Motor neuron (in vitro differentiated cells): ENCODE measurements around the gene CD38. TPM values are rescaled to one million over a fixed set of nuclear protein-coding genes. Genes with fewer than 3 reads are reported as not detected.
"Not testable (repeated sequence)": the region's sequence is repeated elsewhere in the genome, so short reads cannot be mapped to it uniquely, and the experiment has no call there.

Experiments
- ATAC-seq, 8 experiments: fragments of 200-7000 bp; cut with Tn5 transposase; replicated peaks in 6 of 8; 2 replicates each; pipeline ENCODE4 v1.8.0; 2021; ENCODE audit warnings: mild to moderate bottlenecking in 8 of 8, moderate library complexity in 8 of 8
- H3K27ac ChIP-seq, 2 donors: fragments of 250-450 bp; sonication (Bioruptor Pico); 2 replicates each; pipeline ENCODE4 v1.9.0; 2021; ENCODE audit warnings: antibody characterized with exemption in 2 of 2, mild to moderate bottlenecking in 2 of 2, moderate library complexity in 1 of 2
- H3K4me1 ChIP-seq, 2 donors: fragments of 250-450 bp; sonication (Bioruptor Pico); replicated peaks in 1 of 2; 2 replicates each; pipeline ENCODE4 v1.6.1; 2021; ENCODE audit warnings: antibody characterized with exemption in 2 of 2, mild to moderate bottlenecking in 2 of 2, moderate library complexity in 1 of 2
- H3K4me3 ChIP-seq, 5 donors: fragments of 250-450 bp; sonication (Bioruptor Pico); 2 replicates each; pipeline ENCODE4 v1.9.0; 2021; ENCODE audit warnings: antibody characterized with exemption in 5 of 5, mild to moderate bottlenecking in 5 of 5, moderate library complexity in 4 of 5
- WGBS, 10 experiments: fragments of 450-650 bp; shearing (Covaris generic); methylation state at CpG; one replicate each; pipeline ENCODE4 v1.0.0; 2022; 5-methylcytosine and 5-hydroxymethylcytosine counted together
- in situ Hi-C, 9 experiments: fragments of 400-800 bp; cut with MboI; loops; one replicate each; pipeline ENCODE4 v1.15.0; 2021; ENCODE audit warnings: low sequenced_read_pairs in 9 of 9, low pct_unique_long_range_greater_than_20kb in 2 of 9; ENCODE audit not compliant: unreplicated experiment in 9 of 9
- total RNA-seq, 8 experiments: library from RNA; unstranded; fragments of 300-600 nt; gene quantifications; 2 replicates each; pipeline versions ENCODE4 v1.2.3 to v1.2.4, GENCODE V29; 2022

Gene CD38
- total RNA-seq, 8 experiments from 2014 or later, result 0.14 to 2.6 (median 0.71) TPM

GRCh38 chr4:15749001-15749400, 29.1 kb upstream of the CD38 start:
- Histone ChIP-seq H3K4me1 (no peaks in the 10 kb centered on the region), H3K27ac (no peak overlapping the region), H3K4me3 (no peak overlapping the region)
- in situ Hi-C loops, result no loop called here
- WGBS, 10 experiments, result 20 to 87% (median 79%) methylated on average over 2 to 6 of the region's 6 CpGs; no CpG with 5 or more reads in 4 of the 10 experiments
- ATAC-seq, result no peak

GRCh38 chr4:15751153-15751552, 27.0 kb upstream of the CD38 start:
- 44 to 100% (median 84%) methylated on average over 1 to 2 of the region's 2 CpGs for WGBS, 10 experiments
- ATAC-seq, result no peak
- H3K27ac ChIP-seq, result no peak overlapping the region
- no peak overlapping the region for H3K4me3 ChIP-seq
- in situ Hi-C loops, result no loop called here
- H3K4me1 ChIP-seq, result no peaks in the 10 kb centered on the region

- Histone ChIP-seq H3K4me3 (no peak overlapping the region), H3K4me1 (no peaks in the 10 kb centered on the region), H3K27ac (no peak overlapping the region)
- in situ Hi-C loops, result no loop called here
- ATAC-seq, result no peak
- WGBS, 10 experiments, result 50 to 94% (median 71%) methylated on average over 1 to 6 of the region's 6 CpGs; no CpG with 5 or more reads in 2 of the 10 experiments
Observed at GRCh38 chr4:15753081-15753480, 25.0 kb upstream of the CD38 start.

GRCh38 chr4:15753786-15754185, 24.3 kb upstream of the CD38 start:
- WGBS, 10 experiments, result 0 to 100% (median 61%) methylated on average over 1 to 3 of the region's 4 CpGs; no CpG with 5 or more reads in 2 of the 10 experiments
- no peaks in the 10 kb centered on the region for H3K4me1 ChIP-seq
- no peak overlapping the region for H3K27ac ChIP-seq
- no peak overlapping the region for H3K4me3 ChIP-seq
- peak in 1 of 8 experiments; percentile 16 for ATAC-seq
- in situ Hi-C loops, result no loop called here

- 29 to 100% (median 83%) methylated on average over 1 to 4 of the region's 4 CpGs; no CpG with 5 or more reads in 1 of the 10 experiments for WGBS, 10 experiments
- ATAC-seq, result peak in 2 of 8 experiments; percentile 12 to 15
- Histone ChIP-seq H3K4me1 (no peaks in the 10 kb centered on the region), H3K4me3 (no peak overlapping the region), H3K27ac (no peak overlapping the region)
- in situ Hi-C loops, result no loop called here
Observed at GRCh38 chr4:15754323-15754722, 23.8 kb upstream of the CD38 start.

GRCh38 chr4:15755321-15756155, 22.6 kb upstream of the CD38 start:
- peak in 3 of 8 experiments; percentile 70 to 90 (median 77) for ATAC-seq
- in situ Hi-C loops, result no loop called here
- 15 to 100% (median 83%) methylated on average over 2 to 4 of the region's 4 CpGs; no CpG with 5 or more reads in 6 of the 10 experiments for WGBS, 10 experiments

GRCh38 chr4:15756361-15756861, 21.7 kb upstream of the CD38 start:
- ATAC-seq, result peak in 1 of 8 experiments; percentile 37
- 0 to 82% (median 53%) methylated on average over 2 to 6 of the region's 6 CpGs; no CpG with 5 or more reads in 2 of the 10 experiments for WGBS, 10 experiments
- H3K27ac ChIP-seq, result no peak overlapping the region
- H3K4me3 ChIP-seq, result no peak overlapping the region
- no peaks in the 10 kb centered on the region for H3K4me1 ChIP-seq
- in situ Hi-C loops, result no loop called here

More at GRCh38 chr4:15755321-15756155, 22.6 kb upstream of the CD38 start:
- no peak overlapping the region for H3K27ac ChIP-seq
- H3K4me1 ChIP-seq, result no peaks in the 10 kb centered on the region
- no peak overlapping the region for H3K4me3 ChIP-seq

- Histone ChIP-seq H3K4me1 (no peaks in the 10 kb centered on the region), H3K4me3 (no peak overlapping the region), H3K27ac (no peak overlapping the region)
- ATAC-seq, result no peak
- in situ Hi-C loops, result no loop called here
- 0 to 77% (median 40%) methylated on average over 1 to 4 of the region's 4 CpGs; no CpG with 5 or more reads in 3 of the 10 experiments for WGBS, 10 experiments
Observed at GRCh38 chr4:15757054-15757453, 21.1 kb upstream of the CD38 start.

- Histone ChIP-seq H3K27ac (no peak overlapping the region), H3K4me3 (no peak overlapping the region), H3K4me1 (no peaks in the 10 kb centered on the region)
- 50 to 100% (median 84%) methylated on average over 2 to 4 of the region's 4 CpGs; no CpG with 5 or more reads in 1 of the 10 experiments for WGBS, 10 experiments
- in situ Hi-C loops, result no loop called here
- ATAC-seq, result no peak
Observed at GRCh38 chr4:15758294-15758693, 19.8 kb upstream of the CD38 start.

- H3K4me1 ChIP-seq, in situ Hi-C loops, ATAC-seq, H3K27ac ChIP-seq, H3K4me3 ChIP-seq: not testable (repeated sequence)
Observed at GRCh38 chr4:15762460-15762859, 15.7 kb upstream of the CD38 start.

GRCh38 chr4:15765391-15765790, 12.7 kb upstream of the CD38 start:
- WGBS, 10 experiments, result 13 to 100% (median 78%) methylated on average over 2 to 6 of the region's 6 CpGs; no CpG with 5 or more reads in 4 of the 10 experiments
- in situ Hi-C loops, result no loop called here
- ATAC-seq, result no peak
- H3K4me1 ChIP-seq, result no peaks in the 10 kb centered on the region
- no peak overlapping the region for H3K27ac ChIP-seq
- H3K4me3 ChIP-seq, result no peak overlapping the region

GRCh38 chr4:15765910-15766697, 12.0 kb upstream of the CD38 start:
- in situ Hi-C loops, result no loop called here
- Histone ChIP-seq H3K4me3 (no peak overlapping the region), H3K27ac (no peak overlapping the region), H3K4me1 (no peaks in the 10 kb centered on the region)
- ATAC-seq, result no peak
- 18 to 91% (median 49%) methylated on average over 1 to 5 of the region's 6 CpGs for WGBS, 10 experiments

GRCh38 chr4:15766821-15767220, 11.3 kb upstream of the CD38 start:
- 60 to 100% (median 87%) methylated on average over 1 to 8 of the region's 8 CpGs; no CpG with 5 or more reads in 1 of the 10 experiments for WGBS, 10 experiments
- ATAC-seq, result no peak
- no peaks in the 10 kb centered on the region for H3K4me1 ChIP-seq
- in situ Hi-C loops, result no loop called here
- H3K4me3 ChIP-seq, result no peak overlapping the region
- no peak overlapping the region for H3K27ac ChIP-seq
